Neutrophil (primary cell): ENCODE results near the gene PSMB3.

Source experiments
- H3K27ac ChIP-seq: fragments of 200-600 bp; sonication (generic); 2 replicates; pipeline ENCODE4 v1.5.1; 2016; ENCODE audit warnings: mild to moderate bottlenecking, moderate library complexity
- H3K27me3 ChIP-seq: fragments of 200-600 bp; sonication (generic); 2 replicates; pipeline ENCODE4 v1.6.0; 2016; ENCODE audit warnings: mild to moderate bottlenecking
- H3K36me3 ChIP-seq: fragments of 200-600 bp; sonication (generic); 2 replicates; pipeline ENCODE4 v1.5.1; 2017
- H3K4me1 ChIP-seq, 2 experiments: fragments of 200-600 bp in 1 of 2; sonication (generic) in 1 of 2; 1 replicate in 1 of 2; 2 replicates in 1 of 2; pipeline versions ENCODE4 v1.5.1 to v1.6.1; 2013 to 2016; ENCODE audit warnings: low read depth in 1 of 2, low read length in 1 of 2, mild to moderate bottlenecking in 1 of 2, moderate library complexity in 1 of 2; ENCODE audit not compliant: control insufficient read depth in 1 of 2, insufficient read depth in 1 of 2
- H3K4me3 ChIP-seq, 2 experiments: fragments of 200-600 bp in 1 of 2; sonication (generic) in 1 of 2; 1 replicate in 1 of 2; 2 replicates in 1 of 2; pipeline ENCODE4 v1.5.1; 2013 to 2016; ENCODE audit warnings: low read depth in 1 of 2, low read length in 1 of 2, mild to moderate bottlenecking in 1 of 2, moderate library complexity in 1 of 2
- H3K9me3 ChIP-seq: fragments of 200-600 bp; sonication (generic); 2 replicates; pipeline ENCODE4 v1.5.1; 2016
- CTCF ChIP-seq: fragments of 200-600 bp; sonication (generic); IDR thresholded peaks from 2 replicates; pipeline ENCODE4 v1.5.1; 2016; ENCODE audit warnings: antibody characterized with exemption

Gene PSMB3

GRCh38 chr17:38709864-38710603 lies 42.5 kb upstream of the PSMB3 start:
- peaks cover 57% of the 10 kb centered on the region for H3K36me3 ChIP-seq
- no peaks in the 10 kb centered on the region for H3K9me3 ChIP-seq
- no peak overlapping the region for H3K27ac ChIP-seq
- no peak overlapping the region for H3K4me3 ChIP-seq
- H3K4me1 ChIP-seq, result peaks cover 12 to 19% of the 10 kb centered on the region in 2 experiments
- no peak for TF ChIP-seq CTCF
- H3K27me3 ChIP-seq, result peaks cover 14% of the 10 kb centered on the region

GRCh38 chr17:38710604-38710962 lies 42.0 kb upstream of the PSMB3 start:
- Histone ChIP-seq H3K4me1 (peaks cover 12 to 19% of the 10 kb centered on the region in 2 experiments), H3K27ac (no peak overlapping the region), H3K27me3 (peaks cover 13% of the 10 kb centered on the region), H3K9me3 (no peaks in the 10 kb centered on the region), H3K36me3 (peaks cover 63% of the 10 kb centered on the region), H3K4me3 (no peak overlapping the region)
- no peak for TF ChIP-seq CTCF

- H3K4me3 ChIP-seq, result no peak overlapping the region
- no peak for TF ChIP-seq CTCF
- peaks cover 9 to 15% of the 10 kb centered on the region in 2 experiments for H3K4me1 ChIP-seq
Observed at GRCh38 chr17:38710985-38711384, 41.6 kb upstream of the PSMB3 start.

GRCh38 chr17:38711792-38712571 lies 40.6 kb upstream of the PSMB3 start:
- Histone ChIP-seq H3K27ac (no peak overlapping the region), H3K27me3 (no peaks in the 10 kb centered on the region), H3K4me1 (peaks cover 0 to 5% of the 10 kb centered on the region in 2 experiments), H3K9me3 (no peaks in the 10 kb centered on the region), H3K36me3 (peaks cover 77% of the 10 kb centered on the region), H3K4me3 (no peak overlapping the region)
- no peak for TF ChIP-seq CTCF

More at GRCh38 chr17:38710985-38711384, 41.6 kb upstream of the PSMB3 start:
- H3K27ac ChIP-seq, result no peak overlapping the region
- H3K9me3 ChIP-seq, result no peaks in the 10 kb centered on the region
- peaks cover 67% of the 10 kb centered on the region for H3K36me3 ChIP-seq
- peaks cover 9% of the 10 kb centered on the region for H3K27me3 ChIP-seq

GRCh38 chr17:38712593-38712992 lies 39.9 kb upstream of the PSMB3 start:
- H3K27me3 ChIP-seq, result no peaks in the 10 kb centered on the region
- no peak overlapping the region for H3K27ac ChIP-seq
- TF ChIP-seq CTCF, result no peak
- no peaks in the 10 kb centered on the region for H3K4me1 ChIP-seq
- H3K36me3 ChIP-seq, result peaks cover 83% of the 10 kb centered on the region
- H3K9me3 ChIP-seq, result no peaks in the 10 kb centered on the region
- H3K4me3 ChIP-seq, result no peak overlapping the region
